GM12873 (cell line): Measurements from ENCODE around the gene KCNC1.

ENCODE experiments used
- CTCF ChIP-seq: IDR thresholded peaks from 2 replicates; pipeline ENCODE4 v1.5.1; 2012; ENCODE audit warnings: low read depth, mild to moderate bottlenecking, moderate library complexity, low read length, control low read depth; ENCODE audit not compliant: insufficient read depth; ENCODE audit errors: missing control alignments

The KCNC1 gene

GRCh38 chr11:17745023-17745772 lies 10.6 kb downstream of the KCNC1 start:
- TF ChIP-seq CTCF, result no peak

DNA sequence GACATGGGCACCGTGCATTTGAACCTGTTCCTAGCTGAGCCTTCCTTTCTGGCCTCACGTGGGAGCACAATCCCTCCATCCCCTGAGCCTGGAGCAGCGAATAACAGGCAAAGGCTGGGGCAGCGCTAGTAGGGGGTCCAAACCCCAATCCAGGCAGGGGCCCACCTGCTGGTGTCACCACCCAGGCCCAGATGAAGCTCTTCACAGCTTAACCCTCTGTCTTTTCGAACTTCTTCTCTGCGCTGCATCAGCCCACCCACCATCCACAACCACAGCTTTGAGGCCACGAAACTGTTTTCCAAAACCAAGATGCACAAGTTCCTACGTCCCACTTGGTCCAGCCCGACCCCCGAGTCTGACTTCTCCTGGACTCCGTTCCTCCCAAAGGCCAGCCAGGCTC lies 11.5 kb downstream of the KCNC1 start:
- no peak for TF ChIP-seq CTCF

- TF ChIP-seq CTCF, result no peak
Observed at GRCh38 chr11:17747131-17747955, 12.8 kb downstream of the KCNC1 start.

DNA sequence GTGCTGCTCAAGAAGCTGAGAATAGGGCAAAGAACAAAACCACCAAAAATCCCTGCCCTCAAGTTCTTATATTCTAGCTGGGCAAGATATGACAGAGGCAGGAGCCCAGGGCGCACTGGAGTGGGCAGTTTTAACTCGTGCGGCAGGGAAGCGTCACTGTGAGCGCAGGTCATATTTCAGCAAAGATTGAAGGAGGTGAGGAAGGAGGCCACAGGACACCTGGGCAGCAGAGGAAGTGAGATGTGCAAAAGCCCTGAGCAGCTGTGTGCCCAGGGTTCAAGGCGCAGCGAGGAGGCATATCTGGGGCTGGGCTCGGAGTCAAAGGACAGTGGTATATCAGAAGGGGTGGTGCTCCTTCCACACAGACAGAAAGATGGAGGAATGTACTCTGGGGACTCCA lies 13.5 kb downstream of the KCNC1 start:
- TF ChIP-seq CTCF, result no peak

DNA sequence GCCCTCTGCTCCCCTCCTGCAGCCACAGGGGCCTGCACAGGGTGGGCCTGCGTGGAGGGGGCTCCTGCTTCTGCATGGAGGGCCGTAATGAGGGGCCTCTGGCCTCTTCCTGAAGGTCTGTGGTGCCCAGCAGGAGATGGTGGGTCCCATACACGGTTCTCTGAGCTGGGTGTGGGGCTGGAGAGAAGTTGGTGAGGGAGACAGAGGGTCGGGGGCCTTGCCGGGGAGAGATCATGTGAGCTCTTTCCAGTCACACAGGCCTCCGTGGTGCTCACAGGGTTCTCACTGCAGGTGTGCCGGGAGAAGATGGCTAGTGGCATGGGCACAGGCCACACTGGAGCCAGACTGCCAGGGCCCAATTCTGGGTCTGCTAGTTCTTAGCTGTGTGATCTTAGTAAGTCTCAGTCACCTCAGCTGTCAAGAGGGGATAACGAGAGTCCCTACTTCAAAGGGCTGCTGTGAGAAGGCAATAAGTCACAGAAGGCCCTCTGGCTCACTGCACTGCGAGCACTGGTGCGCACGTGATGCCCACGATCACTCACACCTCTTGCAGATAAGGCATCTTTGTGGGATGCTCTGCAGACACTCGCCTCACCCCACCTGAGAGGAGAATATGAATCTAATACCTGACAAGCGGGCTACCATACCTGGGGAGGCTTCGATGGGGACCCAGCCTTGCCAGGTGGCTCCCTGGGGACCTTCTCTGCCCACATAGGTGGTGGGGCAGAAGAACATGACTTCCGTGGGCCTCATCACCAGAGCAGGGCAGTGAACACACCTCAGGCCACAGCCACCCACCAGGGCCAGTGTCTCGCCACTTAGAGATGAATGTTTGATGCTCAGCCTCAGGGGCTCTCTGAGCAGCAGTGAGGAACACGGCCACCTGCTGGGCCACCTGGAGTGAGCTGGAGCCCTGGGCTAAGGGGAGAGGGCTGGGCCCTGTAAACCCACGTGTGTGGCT lies 14.5 kb downstream of the KCNC1 start:
- no peak for TF ChIP-seq CTCF

DNA sequence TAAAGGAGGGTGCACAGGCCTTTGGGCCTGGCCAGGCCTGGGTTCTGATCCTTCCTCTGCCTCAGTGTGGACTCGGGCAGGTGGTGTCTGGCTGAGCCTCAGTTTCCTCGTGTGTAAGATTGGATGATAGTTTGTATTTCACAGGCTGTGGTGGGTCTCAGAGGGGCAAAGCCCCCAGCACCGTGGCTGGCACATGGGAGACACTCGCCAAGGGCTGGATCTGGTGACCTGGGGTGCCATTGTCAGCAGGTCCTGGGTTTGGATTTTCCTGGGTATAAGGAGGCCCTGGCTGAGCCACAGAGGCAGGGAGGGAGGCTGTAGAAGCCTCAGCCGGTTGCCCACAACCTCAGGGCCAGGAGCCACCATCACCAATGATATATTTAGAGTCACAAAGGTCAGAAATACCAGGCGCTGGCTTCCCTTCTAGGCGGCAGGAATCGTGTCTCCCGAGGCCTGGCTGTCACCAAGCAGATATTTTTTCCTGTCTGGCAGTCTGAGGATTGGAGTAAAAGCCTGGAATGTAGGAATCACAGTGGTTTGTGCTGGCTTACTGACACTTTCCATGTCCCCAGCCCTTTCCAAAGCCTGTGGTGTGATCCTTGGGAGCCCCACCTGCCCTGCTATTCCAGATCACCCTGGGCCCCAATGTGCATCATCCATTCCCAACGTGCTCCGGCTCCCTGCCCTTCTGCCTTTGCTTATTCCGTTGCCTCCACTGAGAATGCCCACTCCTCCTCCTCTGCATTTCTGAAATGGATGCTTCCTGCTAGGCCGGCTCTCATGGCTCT lies 15.6 kb downstream of the KCNC1 start:
- TF ChIP-seq CTCF, result no peak
